ENCODE results near the gene SNCG. TPM values are rescaled to one million over a fixed set of nuclear protein-coding genes. Genes with fewer than 3 reads are reported as not detected.
A peak's percentile ranks its signal among the peaks of the same experiment; 100 is the strongest.
"Not testable (repeated sequence)": the region's sequence is repeated elsewhere in the genome, so short reads cannot be mapped to it uniquely, and the experiment has no call there.

SNCG gene
- total RNA-seq, 1 donor from 2014 or later, result 0.49 TPM

DNA sequence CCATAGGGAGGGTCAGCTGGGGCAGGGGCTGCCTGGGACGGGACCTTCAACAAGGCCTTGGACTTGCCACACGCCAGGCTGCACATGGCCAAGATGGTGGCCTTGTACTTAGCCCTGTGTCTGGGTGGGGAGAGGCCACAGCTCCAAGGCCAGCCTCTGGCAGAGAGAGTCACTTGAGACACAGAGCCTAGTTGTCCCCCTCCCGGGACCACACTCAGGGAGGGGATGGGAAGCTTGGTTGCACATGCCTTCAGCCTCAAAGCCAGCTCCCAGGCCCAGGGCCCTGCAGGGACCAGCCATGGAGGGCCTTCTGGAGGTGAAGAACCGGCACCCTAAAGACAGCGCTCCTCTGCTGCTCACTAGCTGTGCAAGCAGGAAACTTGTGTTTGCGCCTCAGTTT lies 17.7 kb upstream of the SNCG start:
- peaks cover 11% of the 10 kb centered on the region for H3K4me1 Mint-ChIP-seq (ENCODE audit: low read depth)
- H3K36me3 Mint-ChIP-seq (ENCODE audit: low read depth), result no peaks in the 10 kb centered on the region
- no peak overlapping the region for H3K27ac Mint-ChIP-seq
- peaks cover 3% of the 10 kb centered on the region for H3K27me3 Mint-ChIP-seq (ENCODE audit: insufficient read depth)
- intact Hi-C loops (cut with micrococcal nuclease), result no loop called here
- no peak overlapping the region for H3K4me3 Mint-ChIP-seq
- no peak for DNase-seq (ENCODE audit: low spot score)
- H3K9me3 Mint-ChIP-seq, result no peaks in the 10 kb centered on the region

DNA sequence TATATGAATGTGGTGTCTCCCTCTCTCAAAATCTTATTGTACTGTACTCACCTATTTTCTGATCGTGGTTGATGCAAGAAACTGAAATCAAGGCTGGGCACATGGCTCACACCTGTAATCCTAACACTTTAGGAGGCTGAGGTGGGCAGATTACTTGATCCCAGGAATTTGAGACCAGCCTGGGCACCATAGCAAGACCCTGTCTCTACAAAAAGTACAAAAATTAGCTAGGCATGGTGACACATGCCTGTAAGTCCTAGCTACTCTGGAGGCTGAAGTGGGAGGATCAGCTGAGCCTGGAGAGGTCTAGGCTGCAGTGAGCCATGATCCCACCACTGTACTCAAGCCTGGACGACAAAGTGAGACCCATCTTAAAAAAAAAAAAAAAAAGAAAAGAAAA lies 17.0 kb upstream of the SNCG start:
- no peak overlapping the region for H3K27ac Mint-ChIP-seq
- H3K4me3 Mint-ChIP-seq, result no peak overlapping the region
- intact Hi-C loops (cut with micrococcal nuclease), result no loop called here
- no peaks in the 10 kb centered on the region for H3K36me3 Mint-ChIP-seq (ENCODE audit: low read depth)
- H3K27me3 Mint-ChIP-seq (ENCODE audit: insufficient read depth), result peaks cover 3% of the 10 kb centered on the region
- no peaks in the 10 kb centered on the region for H3K9me3 Mint-ChIP-seq
- no peak for DNase-seq (ENCODE audit: low spot score)
- peaks cover 14% of the 10 kb centered on the region for H3K4me1 Mint-ChIP-seq (ENCODE audit: low read depth)

DNA sequence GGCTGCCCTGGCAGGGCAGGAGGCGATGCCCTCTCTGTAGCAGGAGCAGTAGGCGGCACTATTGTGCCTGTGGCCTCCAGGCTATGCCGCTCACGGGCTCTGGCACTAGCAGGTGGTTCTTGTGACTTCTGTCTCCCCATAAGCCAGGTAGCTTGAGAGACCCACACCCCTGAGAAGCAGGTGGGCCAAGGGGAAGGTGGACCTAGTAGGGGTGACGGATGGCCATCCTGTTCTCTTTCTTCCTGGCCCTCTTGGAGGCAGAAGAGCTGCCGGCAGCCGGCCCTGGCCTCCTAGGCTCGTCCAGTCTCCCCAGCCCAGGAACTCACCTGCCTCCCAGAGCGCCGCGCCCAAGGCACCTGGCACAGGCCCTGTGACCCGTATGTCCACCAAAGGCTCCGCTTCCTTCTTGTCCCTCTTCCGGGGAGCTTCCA lies 16.4 kb upstream of the SNCG start:
- intact Hi-C loops (cut with micrococcal nuclease), result no loop called here
- Mint-ChIP-seq H3K9me3 (no peaks in the 10 kb centered on the region), H3K36me3 (ENCODE audit: low read depth) (no peaks in the 10 kb centered on the region), H3K27me3 (ENCODE audit: insufficient read depth) (peaks cover 7% of the 10 kb centered on the region), H3K4me1 (ENCODE audit: low read depth) (peaks cover 14% of the 10 kb centered on the region), H3K27ac (no peak overlapping the region), H3K4me3 (no peak overlapping the region)
- no peak for DNase-seq (ENCODE audit: low spot score)

DNA sequence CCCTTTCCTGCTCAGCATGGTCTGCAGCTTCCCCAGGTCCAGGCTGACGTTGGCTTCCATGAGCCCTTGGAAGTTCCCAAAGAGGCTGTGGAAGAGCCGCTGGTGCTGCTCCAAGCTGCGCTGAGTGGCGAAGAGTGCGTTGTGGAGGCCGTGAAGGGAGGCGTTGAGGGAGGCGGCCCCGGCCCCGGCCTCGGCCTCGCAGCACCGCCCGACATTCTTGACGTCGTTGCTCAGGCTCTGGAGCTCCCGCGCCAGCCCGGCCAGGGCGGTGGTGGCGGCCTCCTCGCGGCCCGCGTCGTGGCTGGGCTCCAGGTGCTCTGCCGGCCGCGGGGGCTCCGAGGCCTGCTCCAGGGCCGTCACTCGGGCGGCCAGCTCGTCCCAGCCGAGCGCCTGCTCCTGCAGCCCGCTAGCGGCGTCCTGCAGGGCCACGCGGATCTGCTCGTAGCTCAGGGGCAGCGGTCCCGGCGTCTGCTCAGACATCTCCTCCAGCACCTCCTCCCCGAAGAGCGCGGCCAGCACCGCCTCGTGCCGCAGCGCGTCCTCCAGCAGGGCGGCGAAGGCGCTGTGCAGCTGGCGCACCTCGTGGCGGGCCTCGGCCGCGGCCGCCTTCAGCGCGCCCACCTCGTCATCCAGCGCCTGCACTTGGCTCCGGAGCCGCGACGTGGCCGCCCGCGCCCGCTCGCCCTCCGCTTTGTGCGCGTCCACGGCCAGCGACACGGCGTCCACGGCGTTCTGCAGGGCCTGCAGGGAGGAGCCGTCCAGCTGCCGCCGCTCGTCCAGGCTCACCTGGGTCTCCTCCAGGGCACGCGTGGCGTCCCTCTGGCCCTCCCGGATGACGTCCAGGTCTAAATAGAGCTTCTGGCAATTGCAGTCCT lies 15.7 kb upstream of the SNCG start:
- Mint-ChIP-seq H3K4me1 (ENCODE audit: low read depth) (peaks cover 14% of the 10 kb centered on the region), H3K36me3 (ENCODE audit: low read depth) (no peaks in the 10 kb centered on the region), H3K27ac (no peak overlapping the region), H3K27me3 (ENCODE audit: insufficient read depth) (peaks cover 5% of the 10 kb centered on the region), H3K9me3 (no peaks in the 10 kb centered on the region), H3K4me3 (no peak overlapping the region)
- DNase-seq (ENCODE audit: low spot score), result no peak
- intact Hi-C loops (cut with micrococcal nuclease), result no loop called here

DNA sequence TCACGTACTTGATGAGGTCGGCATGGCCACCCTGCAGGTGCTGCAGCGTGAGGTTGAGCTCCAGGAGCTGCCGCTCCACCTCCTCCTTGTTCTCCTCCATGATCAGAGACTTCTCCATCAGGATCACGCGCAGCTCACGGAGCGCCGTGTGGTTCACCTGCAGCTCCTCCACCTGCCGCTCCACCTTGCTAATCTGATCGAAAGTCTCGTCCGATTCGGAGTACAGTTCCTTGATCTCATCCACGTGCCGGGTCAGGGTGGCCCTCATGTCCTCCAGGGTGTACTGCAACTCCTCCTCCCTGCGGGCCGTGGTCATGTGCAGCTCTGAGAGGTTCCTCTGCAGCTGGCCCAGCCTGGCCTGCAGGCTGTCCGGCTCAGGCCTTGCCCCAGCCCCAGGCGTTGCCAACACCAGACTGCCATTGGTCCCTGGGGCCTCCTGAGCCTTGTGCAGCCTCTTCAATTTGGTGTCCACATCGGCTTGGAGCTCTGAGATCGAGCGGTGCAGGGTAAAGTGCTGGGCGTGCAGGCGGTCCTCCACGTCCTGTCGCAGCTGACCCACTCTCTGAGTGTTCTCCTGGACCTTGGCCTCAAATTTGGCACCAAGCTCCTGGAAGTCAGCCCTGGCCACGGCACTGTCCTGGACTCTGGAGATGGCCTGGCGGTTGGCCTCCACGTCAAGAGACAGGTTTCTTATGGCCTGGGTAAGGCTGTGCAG lies 14.9 kb upstream of the SNCG start:
- Mint-ChIP-seq H3K27ac (no peak overlapping the region), H3K27me3 (ENCODE audit: insufficient read depth) (peaks cover 4% of the 10 kb centered on the region), H3K9me3 (no peaks in the 10 kb centered on the region), H3K4me1 (ENCODE audit: low read depth) (peaks cover 14% of the 10 kb centered on the region), H3K36me3 (ENCODE audit: low read depth) (no peaks in the 10 kb centered on the region), H3K4me3 (no peak overlapping the region)
- DNase-seq (ENCODE audit: low spot score), result no peak
- intact Hi-C loops (cut with micrococcal nuclease), result no loop called here

DNA sequence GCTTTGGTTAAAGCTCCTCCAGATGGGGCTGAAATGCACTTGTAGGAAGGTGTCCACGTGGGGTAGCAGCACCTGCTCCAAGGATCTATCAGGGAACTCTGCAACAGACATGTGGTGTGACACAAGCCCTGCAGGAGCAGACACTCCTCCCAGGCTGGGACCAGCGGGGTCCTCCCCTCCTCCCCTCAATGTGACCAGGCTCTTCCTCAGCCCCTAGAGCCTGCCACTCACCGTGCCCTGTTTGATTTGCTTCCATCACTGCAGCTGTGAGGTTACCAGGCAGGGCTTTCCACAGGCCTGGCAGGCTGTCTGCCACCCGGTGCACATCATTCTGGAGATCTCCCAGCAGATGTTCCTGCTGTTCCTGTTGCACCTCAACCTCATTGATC lies 14.4 kb upstream of the SNCG start:
- Mint-ChIP-seq H3K27me3 (ENCODE audit: insufficient read depth) (peaks cover 4% of the 10 kb centered on the region), H3K36me3 (ENCODE audit: low read depth) (no peaks in the 10 kb centered on the region), H3K27ac (no peak overlapping the region), H3K9me3 (no peaks in the 10 kb centered on the region), H3K4me1 (ENCODE audit: low read depth) (peaks cover 14% of the 10 kb centered on the region), H3K4me3 (no peak overlapping the region)
- intact Hi-C loops (cut with micrococcal nuclease), result no loop called here
- no peak for DNase-seq (ENCODE audit: low spot score)

DNA sequence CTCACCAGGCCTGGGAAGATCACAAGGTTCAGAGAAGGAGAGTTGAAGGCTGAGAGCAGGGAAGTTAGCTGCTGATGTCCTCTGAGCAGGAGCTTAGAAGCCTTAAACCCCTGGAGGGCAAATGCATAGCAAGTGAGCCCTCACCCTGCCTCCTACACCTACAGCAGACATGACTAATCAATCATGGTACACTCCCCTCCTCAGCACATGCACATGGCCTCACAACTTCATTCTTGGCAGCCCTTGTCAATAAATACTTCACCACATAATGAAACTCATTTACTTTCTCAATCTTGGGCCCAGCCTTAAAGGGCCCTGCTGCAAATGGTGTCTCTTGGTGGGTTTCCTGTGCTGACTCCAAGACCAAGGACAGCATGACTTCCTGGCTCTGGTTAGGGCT lies 13.9 kb upstream of the SNCG start:
- Mint-ChIP-seq H3K9me3 (no peaks in the 10 kb centered on the region), H3K27me3 (ENCODE audit: insufficient read depth) (peaks cover 4% of the 10 kb centered on the region), H3K4me3 (no peak overlapping the region), H3K27ac (no peak overlapping the region), H3K4me1 (ENCODE audit: low read depth) (peaks cover 14% of the 10 kb centered on the region), H3K36me3 (ENCODE audit: low read depth) (no peaks in the 10 kb centered on the region)
- intact Hi-C loops (cut with micrococcal nuclease), result no loop called here
- DNase-seq (ENCODE audit: low spot score), result no peak

DNA sequence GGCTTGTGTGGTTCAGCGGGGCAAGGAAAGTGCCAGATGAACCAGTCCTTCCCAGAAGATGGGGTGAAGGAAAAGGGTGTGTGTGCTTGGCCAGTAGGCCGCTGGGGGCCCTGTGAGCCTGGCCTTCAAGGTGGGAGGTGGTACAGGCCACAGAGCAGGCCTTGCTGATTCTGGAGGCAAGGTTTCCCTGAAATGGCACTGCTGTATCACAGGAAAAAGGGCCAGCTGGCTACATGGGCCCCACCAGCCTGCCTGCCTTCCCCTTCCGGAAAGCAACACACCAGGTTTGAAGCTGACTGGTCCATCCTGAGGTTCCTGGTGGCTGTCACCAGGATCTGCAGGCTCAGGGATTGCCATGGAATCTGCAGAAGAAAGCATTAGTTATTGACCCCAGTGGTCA lies 13.5 kb upstream of the SNCG start:
- no peak for DNase-seq (ENCODE audit: low spot score)
- no peaks in the 10 kb centered on the region for H3K9me3 Mint-ChIP-seq
- H3K27ac Mint-ChIP-seq, result no peak overlapping the region
- intact Hi-C loops (cut with micrococcal nuclease), result no loop called here
- no peak overlapping the region for H3K4me3 Mint-ChIP-seq
- peaks cover 14% of the 10 kb centered on the region for H3K4me1 Mint-ChIP-seq (ENCODE audit: low read depth)
- H3K36me3 Mint-ChIP-seq (ENCODE audit: low read depth), result no peaks in the 10 kb centered on the region
- H3K27me3 Mint-ChIP-seq (ENCODE audit: insufficient read depth), result peaks cover 4% of the 10 kb centered on the region

DNA sequence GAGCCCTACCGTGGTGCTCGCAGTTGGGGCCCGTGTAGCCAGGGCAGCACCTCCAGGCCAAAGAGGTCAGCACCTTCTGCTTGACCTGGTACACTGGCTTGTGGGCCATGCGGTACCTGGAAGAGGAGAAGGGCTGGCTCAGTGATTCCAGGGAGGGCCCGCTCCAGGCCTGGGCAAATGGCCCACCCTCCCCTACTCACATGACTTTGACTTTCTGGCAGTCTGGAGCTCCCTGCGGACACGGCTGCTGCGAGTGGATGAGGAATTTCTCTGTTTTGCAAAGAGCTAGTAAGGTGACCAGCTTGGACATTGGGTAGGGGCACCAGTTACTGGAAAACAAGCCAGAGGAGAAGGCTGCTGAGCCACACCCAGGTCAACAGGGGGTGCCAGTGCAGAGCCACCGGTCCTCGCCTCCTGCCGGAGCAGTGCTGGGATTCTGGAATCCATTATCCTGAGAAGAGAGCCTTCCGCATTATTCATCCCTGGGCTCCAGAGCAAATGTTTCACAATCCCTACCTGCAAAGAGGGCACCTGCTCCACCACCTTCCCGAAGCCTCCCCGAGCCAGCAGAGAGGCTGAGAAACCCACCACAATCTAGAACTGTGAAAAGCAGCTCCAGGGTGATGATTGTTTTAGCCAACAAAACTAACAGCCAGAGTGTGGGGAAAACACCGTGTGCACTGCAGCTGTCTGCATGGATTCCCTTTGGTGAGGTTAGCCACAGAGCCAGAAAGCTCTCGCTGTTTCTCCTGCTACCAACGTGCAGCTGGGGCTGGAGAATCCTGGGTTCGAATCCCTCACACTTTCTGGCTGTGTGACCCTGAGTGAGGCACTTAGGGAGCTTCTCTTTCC lies 12.8 kb upstream of the SNCG start:
- H3K36me3 Mint-ChIP-seq (ENCODE audit: low read depth), result peaks cover 2% of the 10 kb centered on the region
- DNase-seq (ENCODE audit: low spot score), result no peak
- no peaks in the 10 kb centered on the region for H3K9me3 Mint-ChIP-seq
- peaks cover 4% of the 10 kb centered on the region for H3K27me3 Mint-ChIP-seq (ENCODE audit: insufficient read depth)
- H3K4me3 Mint-ChIP-seq, result no peak overlapping the region
- no peak overlapping the region for H3K27ac Mint-ChIP-seq
- peaks cover 20% of the 10 kb centered on the region for H3K4me1 Mint-ChIP-seq (ENCODE audit: low read depth)
- intact Hi-C loops (cut with micrococcal nuclease), result no loop called here

DNA sequence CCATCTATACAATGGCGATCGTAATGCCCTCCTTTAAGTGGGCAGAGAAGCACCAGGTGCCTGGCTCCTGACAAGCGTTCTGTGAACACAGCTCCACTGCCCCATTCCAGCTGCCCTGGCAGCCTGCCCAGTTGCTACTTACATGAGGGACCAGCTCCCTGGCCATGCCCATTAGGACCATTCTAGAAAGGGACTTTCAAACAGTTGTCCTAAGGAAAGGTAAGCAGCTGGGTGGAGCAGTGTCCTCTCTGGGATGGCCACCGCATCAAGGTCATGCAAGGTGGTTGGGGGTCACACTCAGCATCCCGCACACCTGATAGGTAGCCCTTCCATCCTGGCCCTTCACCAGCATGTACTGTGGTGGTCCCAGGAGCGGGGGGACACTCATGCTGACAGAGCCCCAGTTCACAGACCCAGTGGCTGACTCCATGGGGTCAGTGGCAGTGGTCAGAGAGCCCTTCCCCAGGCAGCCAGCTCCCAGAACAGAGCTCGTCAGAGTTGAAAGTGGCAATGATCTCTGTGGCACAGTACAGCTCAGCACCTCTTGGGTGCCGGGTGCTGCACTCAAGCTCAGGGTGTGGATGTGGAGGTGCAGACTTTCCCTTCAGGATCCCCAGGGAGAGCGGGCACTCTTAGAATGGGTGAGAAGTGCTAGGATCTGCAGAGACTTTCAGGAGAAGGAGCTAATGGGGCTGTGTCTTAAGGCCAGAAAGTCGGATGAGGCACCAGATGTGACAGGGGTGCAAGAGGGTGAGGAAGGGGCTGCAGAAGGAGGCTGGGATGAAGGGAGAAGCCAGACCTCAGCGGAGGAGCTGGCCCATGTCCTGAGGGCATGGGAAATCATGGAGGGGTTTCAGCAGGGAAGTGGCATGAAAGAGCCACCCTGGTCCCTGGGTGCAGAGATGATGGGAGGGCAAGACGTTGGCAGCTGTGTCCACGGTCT lies 11.9 kb upstream of the SNCG start:
- Mint-ChIP-seq H3K4me3 (no peak overlapping the region), H3K9me3 (no peaks in the 10 kb centered on the region), H3K4me1 (ENCODE audit: low read depth) (peaks cover 22% of the 10 kb centered on the region), H3K27me3 (ENCODE audit: insufficient read depth) (peaks cover 4% of the 10 kb centered on the region), H3K36me3 (ENCODE audit: low read depth) (peaks cover 3% of the 10 kb centered on the region), H3K27ac (no peak overlapping the region)
- DNase-seq (ENCODE audit: low spot score), result no peak
- intact Hi-C loops (cut with micrococcal nuclease), result no loop called here

DNA sequence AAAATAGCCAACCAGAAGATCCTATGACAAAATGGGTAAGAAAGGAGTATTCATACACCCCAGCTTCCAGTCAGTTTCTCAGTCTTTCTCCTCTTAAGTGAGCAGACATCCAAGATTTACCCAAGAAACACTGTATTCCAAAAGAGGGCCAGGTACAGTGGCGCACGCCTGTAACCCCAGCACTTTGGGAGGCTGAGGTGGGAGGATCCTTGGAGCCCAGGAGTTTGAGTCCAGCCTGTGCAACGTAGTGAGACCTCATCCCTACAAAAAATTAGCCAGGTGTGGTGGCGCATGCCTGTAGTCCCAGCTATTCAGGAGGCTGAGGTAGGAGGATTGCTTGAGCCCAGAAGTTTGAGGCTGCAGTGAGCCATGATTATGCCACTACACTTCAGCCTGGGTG lies 10.6 kb upstream of the SNCG start:
- intact Hi-C loops (cut with micrococcal nuclease); H3K4me3 Mint-ChIP-seq; DNase-seq (ENCODE audit: low spot score); H3K36me3 Mint-ChIP-seq (ENCODE audit: low read depth); H3K27ac Mint-ChIP-seq; H3K27me3 Mint-ChIP-seq (ENCODE audit: insufficient read depth): not testable (repeated sequence)
- Mint-ChIP-seq H3K4me1 (ENCODE audit: low read depth) (peaks cover 22% of the 10 kb centered on the region), H3K9me3 (peaks cover 12% of the 10 kb centered on the region)

DNA sequence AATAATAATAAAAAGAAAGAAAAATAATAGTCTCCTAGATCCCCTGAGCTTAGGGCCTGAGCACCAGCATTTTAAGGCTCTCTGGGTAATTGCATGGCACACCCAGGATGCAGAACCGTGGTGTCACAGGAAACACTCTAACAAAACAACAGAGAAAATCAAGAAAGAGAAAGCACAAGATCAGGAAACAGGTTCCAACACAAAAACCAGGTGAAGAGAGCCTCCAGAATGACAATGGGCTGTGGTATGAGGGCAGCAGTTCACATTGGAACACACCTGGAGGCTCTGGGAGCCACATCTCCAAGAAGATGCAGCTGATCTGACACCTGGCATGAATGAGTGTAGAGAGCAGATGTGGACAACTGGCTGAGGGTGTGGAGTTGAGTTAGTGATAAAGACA lies 8.1 kb upstream of the SNCG start:
- H3K36me3 Mint-ChIP-seq (ENCODE audit: low read depth), result peaks cover 6% of the 10 kb centered on the region
- peaks cover 4% of the 10 kb centered on the region for H3K27me3 Mint-ChIP-seq (ENCODE audit: insufficient read depth)
- H3K4me3 Mint-ChIP-seq, result peak overlapping the region; percentile 5
- peaks cover 12% of the 10 kb centered on the region for H3K9me3 Mint-ChIP-seq
- H3K4me1 Mint-ChIP-seq (ENCODE audit: low read depth), result peaks cover 14% of the 10 kb centered on the region
- peak overlapping the region; percentile 73 for H3K27ac Mint-ChIP-seq
- DNase-seq (ENCODE audit: low spot score), result no peak
- intact Hi-C loops (cut with micrococcal nuclease), result no loop called here

Measured in activated T-helper 1 cell treated with anti-CD3 and anti-CD28 coated beads, Interleukin-12 subunit alpha, Interleukin-12 subunit beta, Interleukin-2, Interleukin-4 antibody, amounts not matched to agents 30 ng/mL and 10 ng/mL and 1 ng/mL, durations not matched to agents 14 hours and 24 hours and 36 hours (primary cell).